ENCODE data around the gene ANGPTL7.

ANGPTL7 gene

GRCh38 chr1:11188858-11189451 lies at the start of gene ANGPTL7:
ANGPTL7 (plus strand) TSS chr1:11189355; CDS start chr1:11189580, 225 bp downstream.
- in situ Hi-C loops (cut with MboI; ENCODE audit: low pct_unique_long_range_greater_than_20kb, low sequenced_read_pairs, unreplicated experiment) = no loop called here
- TF ChIP-seq CTCF (IDR thresholded peaks at IDR 0.05; ENCODE audit: extremely low read depth, insufficient read depth, missing control alignments) = no peak
- no peak for DNase-seq (ENCODE audit: low spot score)

- no peak for DNase-seq (ENCODE audit: low spot score)
- in situ Hi-C loops (cut with MboI; ENCODE audit: low pct_unique_long_range_greater_than_20kb, low sequenced_read_pairs, unreplicated experiment) = no loop called here
- no peak for TF ChIP-seq CTCF (IDR thresholded peaks at IDR 0.05; ENCODE audit: extremely low read depth, insufficient read depth, missing control alignments)
Observed at GRCh38 chr1:11142618-11143391, 46.4 kb upstream of the ANGPTL7 start.

- no peak for DNase-seq (ENCODE audit: low spot score)
- TF ChIP-seq CTCF (IDR thresholded peaks at IDR 0.05; ENCODE audit: extremely low read depth, insufficient read depth, missing control alignments) = no peak
- in situ Hi-C loops (cut with MboI; ENCODE audit: low pct_unique_long_range_greater_than_20kb, low sequenced_read_pairs, unreplicated experiment) = no loop called here
Observed at GRCh38 chr1:11143401-11143800, 45.8 kb upstream of the ANGPTL7 start.

GRCh38 chr1:11143907-11144306 lies 45.2 kb upstream of the ANGPTL7 start:
- no peak for TF ChIP-seq CTCF (IDR thresholded peaks at IDR 0.05; ENCODE audit: extremely low read depth, insufficient read depth, missing control alignments)
- DNase-seq (ENCODE audit: low spot score) = no peak
- in situ Hi-C loops (cut with MboI; ENCODE audit: low pct_unique_long_range_greater_than_20kb, low sequenced_read_pairs, unreplicated experiment) = no loop called here

GRCh38 chr1:11144570-11145256 lies 44.4 kb upstream of the ANGPTL7 start:
- in situ Hi-C loops (cut with MboI; ENCODE audit: low pct_unique_long_range_greater_than_20kb, low sequenced_read_pairs, unreplicated experiment) = no loop called here
- DNase-seq (ENCODE audit: low spot score) = no peak

More at GRCh38 chr1:11144570-11145256, 44.4 kb upstream of the ANGPTL7 start:
- TF ChIP-seq CTCF (IDR thresholded peaks at IDR 0.05; ENCODE audit: extremely low read depth, insufficient read depth, missing control alignments) = no peak
